SKM-1 (cell line): ENCODE measurements around the gene MRGPRX4.
"Not testable (repeated sequence)": the region's sequence is repeated elsewhere in the genome, so short reads cannot be mapped to it uniquely, and the experiment has no call there.

Experiments
- DNase-seq: peaks from one replicate; lab custom pipeline; 2025; ENCODE audit not compliant: unreplicated experiment; lab: John Stamatoyannopoulos, UW

Gene MRGPRX4

GRCh38 chr11:18172666-18173065 lies at the start of gene MRGPRX4:
MRGPRX4 (plus strand) TSS chr11:18172837; CDS start chr11:18173257, 420 bp downstream.
- no peak for DNase-seq

GRCh38 chr11:18131115-18131514 lies 41.5 kb upstream of the MRGPRX4 start:
- DNase-seq = not testable (repeated sequence)

- DNase-seq = no peak
Measured at GRCh38 chr11:18132341-18132740, 40.3 kb upstream of the MRGPRX4 start, which contains the start of gene MRGPRX3. MRGPRX3 (plus strand) TSS chr11:18132571; CDS start chr11:18137203, 4,632 bp downstream.

GRCh38 chr11:18135308-18135707 lies 37.3 kb upstream of the MRGPRX4 start:
- no peak for DNase-seq

GRCh38 chr11:18137186-18137800 lies 35.3 kb upstream of the MRGPRX4 start:
- DNase-seq = no peak

GRCh38 chr11:18140145-18140544 lies 32.5 kb upstream of the MRGPRX4 start:
- no peak for DNase-seq

- no peak for DNase-seq
Measured at GRCh38 chr11:18144243-18144642, 28.4 kb upstream of the MRGPRX4 start.

GRCh38 chr11:18145025-18145424 lies 27.6 kb upstream of the MRGPRX4 start:
- no peak for DNase-seq

GRCh38 chr11:18145837-18146236 lies 26.8 kb upstream of the MRGPRX4 start:
- no peak for DNase-seq

- DNase-seq = no peak
Measured at GRCh38 chr11:18151581-18151980, 21.1 kb upstream of the MRGPRX4 start.

GRCh38 chr11:18168372-18168771 lies 4.3 kb upstream of the MRGPRX4 start:
- DNase-seq = no peak

- DNase-seq = no peak
Measured at GRCh38 chr11:18171377-18172000, 1.1 kb upstream of the MRGPRX4 start.

- DNase-seq = no peak
Measured at GRCh38 chr11:18173225-18173866, 709 bp downstream of the MRGPRX4 start.

GRCh38 chr11:18188796-18189195 lies 16.2 kb downstream of the MRGPRX4 start:
- no peak for DNase-seq

- DNase-seq = not testable (repeated sequence)
Measured at GRCh38 chr11:18189476-18190245, 17.0 kb downstream of the MRGPRX4 start.

- DNase-seq = no peak
Measured at GRCh38 chr11:18191376-18191775, 18.7 kb downstream of the MRGPRX4 start.

GRCh38 chr11:18193010-18193409 lies 20.4 kb downstream of the MRGPRX4 start:
- no peak for DNase-seq

GRCh38 chr11:18196532-18196931 lies 23.9 kb downstream of the MRGPRX4 start:
- DNase-seq = no peak

GRCh38 chr11:18197738-18198137 lies 25.1 kb downstream of the MRGPRX4 start:
- not testable (repeated sequence) for DNase-seq

GRCh38 chr11:18203723-18204122 lies 31.1 kb downstream of the MRGPRX4 start:
- DNase-seq = no peak

GRCh38 chr11:18204220-18204619 lies 31.6 kb downstream of the MRGPRX4 start:
- DNase-seq = no peak
